ENCODE measurements around the gene MAN1C1.

DNA sequence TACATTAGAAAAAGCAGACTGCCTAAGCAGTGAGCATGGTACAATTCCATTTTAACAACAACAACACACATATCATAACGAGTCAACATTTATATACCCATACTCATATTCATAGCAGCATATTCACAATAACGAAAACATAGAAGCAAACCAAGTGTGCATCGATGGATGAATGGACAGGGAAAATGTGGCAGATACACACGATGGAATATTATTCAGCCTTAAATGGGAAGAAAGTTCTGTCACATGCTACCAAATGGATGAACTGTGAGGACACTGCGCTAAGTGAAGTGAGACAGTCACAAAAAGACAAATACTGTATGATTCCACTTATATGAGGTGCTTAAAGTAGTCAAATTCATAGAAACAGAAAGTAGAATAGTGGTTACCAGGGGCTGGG, 9.5 kb upstream of the MAN1C1 start:
- TF ChIP-seq, protein P1, sequence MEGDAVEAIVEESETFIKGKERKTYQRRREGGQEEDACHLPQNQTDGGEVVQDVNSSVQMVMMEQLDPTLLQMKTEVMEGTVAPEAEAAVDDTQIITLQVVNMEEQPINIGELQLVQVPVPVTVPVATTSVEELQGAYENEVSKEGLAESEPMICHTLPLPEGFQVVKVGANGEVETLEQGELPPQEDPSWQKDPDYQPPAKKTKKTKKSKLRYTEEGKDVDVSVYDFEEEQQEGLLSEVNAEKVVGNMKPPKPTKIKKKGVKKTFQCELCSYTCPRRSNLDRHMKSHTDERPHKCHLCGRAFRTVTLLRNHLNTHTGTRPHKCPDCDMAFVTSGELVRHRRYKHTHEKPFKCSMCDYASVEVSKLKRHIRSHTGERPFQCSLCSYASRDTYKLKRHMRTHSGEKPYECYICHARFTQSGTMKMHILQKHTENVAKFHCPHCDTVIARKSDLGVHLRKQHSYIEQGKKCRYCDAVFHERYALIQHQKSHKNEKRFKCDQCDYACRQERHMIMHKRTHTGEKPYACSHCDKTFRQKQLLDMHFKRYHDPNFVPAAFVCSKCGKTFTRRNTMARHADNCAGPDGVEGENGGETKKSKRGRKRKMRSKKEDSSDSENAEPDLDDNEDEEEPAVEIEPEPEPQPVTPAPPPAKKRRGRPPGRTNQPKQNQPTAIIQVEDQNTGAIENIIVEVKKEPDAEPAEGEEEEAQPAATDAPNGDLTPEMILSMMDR (IDR thresholded peaks at IDR 0.05): no peak
- TF ChIP-seq POLR2A (IDR thresholded peaks at IDR 0.05): no peak
- TF ChIP-seq EP300 (IDR thresholded peaks at IDR 0.05): no peak
